Neural progenitor cell (in vitro differentiated cells): Measurements from ENCODE around the gene DNAAF5.

ENCODE experiments used
- CTCF ChIP-seq: fragments of 200-600 bp; sonication (generic); IDR thresholded peaks from 2 replicates; pipeline ENCODE4 v1.5.1; 2017; ENCODE audit warnings: antibody characterized with exemption, mild to moderate bottlenecking
- EZH2phosphoT487 ChIP-seq: fragments of 200-600 bp; sonication (generic); IDR thresholded peaks from 2 replicates; pipeline ENCODE4 v1.6.1; 2017; ENCODE audit warnings: antibody characterized with exemption

- TF ChIP-seq CTCF (no peak), EZH2phosphoT487 (no peak)
Observed at GRCh38 chr7:772392-772791, 45.9 kb downstream of the DNAAF5 start.
